IPS-NIHi7 (cell line): Measurements from ENCODE around the gene RFX4.

Experiments
- DNase-seq: peaks from one replicate; pipeline ENCODE4 v3.0.0; 2012; ENCODE audit warnings: mixed read lengths; ENCODE audit errors: extremely low spot score

RFX4 gene

GRCh38 chr12:106804668-106805067 is 221.9 kb downstream of the RFX4 start:
- DNase-seq, result no peak
